Measurements from ENCODE around the gene GCAT.

DNA sequence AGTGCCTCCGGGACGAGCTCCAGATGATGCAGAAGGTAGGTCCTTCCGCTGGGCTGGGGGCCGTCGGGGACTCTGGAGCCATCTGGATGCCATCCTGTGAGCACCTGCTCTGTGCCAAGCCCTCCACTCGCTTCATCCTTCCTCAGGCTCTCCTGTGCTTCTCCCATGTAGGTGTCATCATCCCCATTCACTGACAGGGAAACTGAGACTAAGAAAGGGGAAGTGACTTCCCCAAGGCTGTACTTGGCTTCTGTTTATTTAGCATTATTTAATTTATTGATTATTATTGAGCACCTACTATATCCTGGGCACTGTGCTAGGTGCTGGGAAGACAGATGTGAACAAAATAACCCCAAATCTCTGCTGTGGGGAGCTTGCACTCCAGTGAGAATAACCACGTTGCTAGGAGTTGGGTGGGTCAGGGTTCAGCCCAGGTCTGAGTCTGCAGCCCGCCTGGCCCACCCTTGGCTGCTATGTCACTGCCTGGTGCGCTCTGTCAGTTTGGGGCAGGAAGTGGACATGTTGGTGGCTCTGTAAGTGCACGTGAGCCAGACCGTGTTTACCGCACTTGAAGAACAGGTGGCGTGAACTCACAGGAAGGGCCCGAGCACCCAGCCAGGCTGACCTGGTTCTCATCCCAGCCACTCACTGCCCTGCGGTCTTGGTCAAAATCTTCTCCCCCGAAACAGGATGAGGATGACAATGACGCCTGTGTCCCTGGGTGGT is 35.9 kb upstream of the GCAT start:
- TF ChIP-seq, protein P1, sequence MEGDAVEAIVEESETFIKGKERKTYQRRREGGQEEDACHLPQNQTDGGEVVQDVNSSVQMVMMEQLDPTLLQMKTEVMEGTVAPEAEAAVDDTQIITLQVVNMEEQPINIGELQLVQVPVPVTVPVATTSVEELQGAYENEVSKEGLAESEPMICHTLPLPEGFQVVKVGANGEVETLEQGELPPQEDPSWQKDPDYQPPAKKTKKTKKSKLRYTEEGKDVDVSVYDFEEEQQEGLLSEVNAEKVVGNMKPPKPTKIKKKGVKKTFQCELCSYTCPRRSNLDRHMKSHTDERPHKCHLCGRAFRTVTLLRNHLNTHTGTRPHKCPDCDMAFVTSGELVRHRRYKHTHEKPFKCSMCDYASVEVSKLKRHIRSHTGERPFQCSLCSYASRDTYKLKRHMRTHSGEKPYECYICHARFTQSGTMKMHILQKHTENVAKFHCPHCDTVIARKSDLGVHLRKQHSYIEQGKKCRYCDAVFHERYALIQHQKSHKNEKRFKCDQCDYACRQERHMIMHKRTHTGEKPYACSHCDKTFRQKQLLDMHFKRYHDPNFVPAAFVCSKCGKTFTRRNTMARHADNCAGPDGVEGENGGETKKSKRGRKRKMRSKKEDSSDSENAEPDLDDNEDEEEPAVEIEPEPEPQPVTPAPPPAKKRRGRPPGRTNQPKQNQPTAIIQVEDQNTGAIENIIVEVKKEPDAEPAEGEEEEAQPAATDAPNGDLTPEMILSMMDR (IDR thresholded peaks at IDR 0.05 in 2 of 3, conservative IDR thresholded peaks at IDR 0.05 in 1 of 3; ENCODE audit: control insufficient read depth in 2 of 3, extremely low read depth in 1 of 3, insufficient read depth in 1 of 3, low read depth in 3 of 3, low read length in 3 of 3) = no peak
- TF ChIP-seq, protein P2, sequence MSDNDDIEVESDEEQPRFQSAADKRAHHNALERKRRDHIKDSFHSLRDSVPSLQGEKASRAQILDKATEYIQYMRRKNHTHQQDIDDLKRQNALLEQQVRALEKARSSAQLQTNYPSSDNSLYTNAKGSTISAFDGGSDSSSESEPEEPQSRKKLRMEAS (IDR thresholded peaks at IDR 0.05; ENCODE audit: low read depth, low read length) = no peak
- TF ChIP-seq POLR2AphosphoS5 (IDR thresholded peaks at IDR 0.05; ENCODE audit: low read length) (no peak), RCOR1 (conservative IDR thresholded peaks at IDR 0.05; ENCODE audit: low read depth, low read length) (no peak), ZNF274 (IDR thresholded peaks at IDR 0.05; ENCODE audit: insufficient read depth, insufficient read length) (no peak), POLR2A (IDR thresholded peaks at IDR 0.05; ENCODE audit: low read depth, low read length) (no peak; the same call in 1 of the 2 replicates), MYC (IDR thresholded peaks at IDR 0.05; ENCODE audit: insufficient read depth, insufficient read length, insufficient replicate concordance, low read length, severe bottlenecking) (no peak), EZH2 (IDR thresholded peaks at IDR 0.05; ENCODE audit: borderline replicate concordance, control insufficient read depth, low read depth, low read length) (no peak), CEBPB (IDR thresholded peaks at IDR 0.05; ENCODE audit: borderline replicate concordance in 1 of 2, low read depth in 2 of 2, low read length in 2 of 2) (no peak), BCL11A (IDR thresholded peaks at IDR 0.05; ENCODE audit: low read depth, low read length) (no peak), EP300 (IDR thresholded peaks at IDR 0.05; ENCODE audit: borderline replicate concordance in 1 of 2, control insufficient read depth in 1 of 2, low read depth in 2 of 2, low read length in 2 of 2) (no peak)
- TF ChIP-seq, protein P3, sequence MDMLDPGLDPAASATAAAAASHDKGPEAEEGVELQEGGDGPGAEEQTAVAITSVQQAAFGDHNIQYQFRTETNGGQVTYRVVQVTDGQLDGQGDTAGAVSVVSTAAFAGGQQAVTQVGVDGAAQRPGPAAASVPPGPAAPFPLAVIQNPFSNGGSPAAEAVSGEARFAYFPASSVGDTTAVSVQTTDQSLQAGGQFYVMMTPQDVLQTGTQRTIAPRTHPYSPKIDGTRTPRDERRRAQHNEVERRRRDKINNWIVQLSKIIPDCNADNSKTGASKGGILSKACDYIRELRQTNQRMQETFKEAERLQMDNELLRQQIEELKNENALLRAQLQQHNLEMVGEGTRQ (IDR thresholded peaks at IDR 0.05; ENCODE audit: borderline replicate concordance, low read depth, low read length) = no peak
- TF ChIP-seq, protein P4, sequence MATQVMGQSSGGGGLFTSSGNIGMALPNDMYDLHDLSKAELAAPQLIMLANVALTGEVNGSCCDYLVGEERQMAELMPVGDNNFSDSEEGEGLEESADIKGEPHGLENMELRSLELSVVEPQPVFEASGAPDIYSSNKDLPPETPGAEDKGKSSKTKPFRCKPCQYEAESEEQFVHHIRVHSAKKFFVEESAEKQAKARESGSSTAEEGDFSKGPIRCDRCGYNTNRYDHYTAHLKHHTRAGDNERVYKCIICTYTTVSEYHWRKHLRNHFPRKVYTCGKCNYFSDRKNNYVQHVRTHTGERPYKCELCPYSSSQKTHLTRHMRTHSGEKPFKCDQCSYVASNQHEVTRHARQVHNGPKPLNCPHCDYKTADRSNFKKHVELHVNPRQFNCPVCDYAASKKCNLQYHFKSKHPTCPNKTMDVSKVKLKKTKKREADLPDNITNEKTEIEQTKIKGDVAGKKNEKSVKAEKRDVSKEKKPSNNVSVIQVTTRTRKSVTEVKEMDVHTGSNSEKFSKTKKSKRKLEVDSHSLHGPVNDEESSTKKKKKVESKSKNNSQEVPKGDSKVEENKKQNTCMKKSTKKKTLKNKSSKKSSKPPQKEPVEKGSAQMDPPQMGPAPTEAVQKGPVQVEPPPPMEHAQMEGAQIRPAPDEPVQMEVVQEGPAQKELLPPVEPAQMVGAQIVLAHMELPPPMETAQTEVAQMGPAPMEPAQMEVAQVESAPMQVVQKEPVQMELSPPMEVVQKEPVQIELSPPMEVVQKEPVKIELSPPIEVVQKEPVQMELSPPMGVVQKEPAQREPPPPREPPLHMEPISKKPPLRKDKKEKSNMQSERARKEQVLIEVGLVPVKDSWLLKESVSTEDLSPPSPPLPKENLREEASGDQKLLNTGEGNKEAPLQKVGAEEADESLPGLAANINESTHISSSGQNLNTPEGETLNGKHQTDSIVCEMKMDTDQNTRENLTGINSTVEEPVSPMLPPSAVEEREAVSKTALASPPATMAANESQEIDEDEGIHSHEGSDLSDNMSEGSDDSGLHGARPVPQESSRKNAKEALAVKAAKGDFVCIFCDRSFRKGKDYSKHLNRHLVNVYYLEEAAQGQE (IDR thresholded peaks at IDR 0.05; ENCODE audit: low read depth, low read length) = no peak

Measured in GM12878 (cell line).